Stimulated activated CD8-positive, alpha-beta memory T cell treated with anti-CD3 and anti-CD28 coated beads, Interleukin-12 subunit alpha, Interleukin-12 subunit beta, amount 100 ng/mL, for 1 hour (primary cell): Measurements from ENCODE around the gene CXCR5.

Experiments used
- DNase-seq: peaks from one replicate; pipeline ENCODE4 v3.0.0-alpha.2; 2020; ENCODE audit warnings: low read depth

The CXCR5 gene

GRCh38 chr11:118898400-118899295 lies 15.0 kb downstream of the CXCR5 start:
- DNase-seq, result no peak

GRCh38 chr11:118899296-118899688 lies 15.6 kb downstream of the CXCR5 start:
- no peak for DNase-seq

- DNase-seq, result no peak
These were observed 16.1 kb downstream of the CXCR5 start for GRCh38 chr11:118899706-118900360.

GRCh38 chr11:118900535-118901384 lies 17.1 kb downstream of the CXCR5 start:
- DNase-seq, result no peak

- DNase-seq, result no peak
These were observed 18.0 kb downstream of the CXCR5 start for GRCh38 chr11:118901494-118902335.

GRCh38 chr11:118902336-118903203 lies 18.9 kb downstream of the CXCR5 start:
- DNase-seq, result no peak

- no peak for DNase-seq
These were observed 19.7 kb downstream of the CXCR5 start for GRCh38 chr11:118903204-118904015.

GRCh38 chr11:118907051-118908042 lies 23.7 kb downstream of the CXCR5 start:
- DNase-seq, result peak; percentile 81

- DNase-seq, result no peak
These were observed 24.6 kb downstream of the CXCR5 start for GRCh38 chr11:118908264-118908663.

GRCh38 chr11:118908901-118909618 lies 25.4 kb downstream of the CXCR5 start:
- no peak for DNase-seq

- no peak for DNase-seq
These were observed 26.1 kb downstream of the CXCR5 start for GRCh38 chr11:118909619-118910308.

- DNase-seq, result peak; percentile 40
These were observed 26.8 kb downstream of the CXCR5 start for GRCh38 chr11:118910309-118911112.

- DNase-seq, result no peak
These were observed 27.6 kb downstream of the CXCR5 start for GRCh38 chr11:118911113-118911879.

- DNase-seq, result peak; percentile 74
These were observed 28.4 kb downstream of the CXCR5 start for GRCh38 chr11:118911880-118912741.
